Esophagus muscularis mucosa (tissue), 4 donors: Measurements from ENCODE around the gene PLOD3. TPM values are rescaled to one million over a fixed set of nuclear protein-coding genes. Genes with fewer than 3 reads are reported as not detected.
"Not testable (repeated sequence)": the region's sequence is repeated elsewhere in the genome, so short reads cannot be mapped to it uniquely, and the experiment has no call there.

Source experiments
- DNase-seq: peaks from one replicate; pipeline ENCODE4 v3.0.0-alpha.2; 2017; ENCODE audit errors: extremely low spot score
- H3K27ac ChIP-seq, 4 donors: fragments of 200-600 bp; sonication (generic); replicated peaks in 1 of 4; 1 replicate in 3 of 4; 2 replicates in 1 of 4; pipeline ENCODE4 v1.5.1; 2016 to 2019; ENCODE audit warnings: mild to moderate bottlenecking in 1 of 4
- H3K27me3 ChIP-seq, 4 donors: fragments of 200-600 bp; sonication (generic); one replicate each; pipeline versions ENCODE4 v1.5.1 to v1.6.0; 2016 to 2019
- H3K36me3 ChIP-seq, 4 donors: fragments of 200-600 bp; sonication (generic); one replicate each; pipeline ENCODE4 v1.5.1; 2016 to 2019
- H3K4me1 ChIP-seq, 4 donors: fragments of 200-600 bp; sonication (generic); one replicate each; pipeline ENCODE4 v1.5.1; 2016 to 2019
- H3K4me3 ChIP-seq, 4 donors: fragments of 200-600 bp; sonication (generic); 1 replicate in 2 of 4; 2 replicates in 2 of 4; pipeline ENCODE4 v1.5.1; 2016 to 2019; ENCODE audit warnings: mild to moderate bottlenecking in 4 of 4, moderate library complexity in 1 of 4
- H3K9me3 ChIP-seq, 4 donors: fragments of 200-600 bp; sonication (generic); 1 replicate in 3 of 4; 2 replicates in 1 of 4; pipeline ENCODE4 v1.5.1; 2016 to 2019
- EP300 ChIP-seq: sonication (generic); formaldehyde crosslinking; IDR thresholded peaks from one replicate; pipeline ENCODE4 v1.6.1; 2017; ENCODE audit warnings: antibody characterized with exemption
- POLR2A ChIP-seq: fragments of 450-650 bp; IDR thresholded peaks from one replicate; pipeline ENCODE4 v1.6.1; 2017; ENCODE audit warnings: antibody characterized with exemption, moderate library complexity, mild to moderate bottlenecking, low read depth
- POLR2AphosphoS5 ChIP-seq, 2 donors: sonication (generic); formaldehyde crosslinking; IDR thresholded peaks; one replicate each; pipeline ENCODE4 v1.6.1; 2017; ENCODE audit warnings: antibody characterized with exemption in 2 of 2
- WGBS: methylation state at CpG from one replicate; pipeline ENCODE4 v1.1.5; 2018; 5-methylcytosine and 5-hydroxymethylcytosine counted together
- intact Hi-C: fragments of 100-400 bp; cut with DNase I; formaldehyde crosslinking; loops from one replicate; pipeline ENCODE4 v1.15.1; 2023
- total RNA-seq, 4 donors: library from RNA; depleted of rRNA; stranded (reverse); fragments of >200 nt; gene quantifications; one replicate each; pipeline versions ENCODE4 v1.1.0 to v1.2.1, GENCODE V29; 2016
- TF ChIP-seq, protein P1 (sequence below), 3 experiments: fragments of 200-600 bp in 2 of 3; fragments of 450-650 bp in 1 of 3; sonication (generic) in 2 of 3; IDR thresholded peaks; one replicate each; pipeline ENCODE4 v1.5.1; 2017 to 2019; ENCODE audit warnings: antibody characterized with exemption in 3 of 3, mild to moderate bottlenecking in 2 of 3, moderate library complexity in 1 of 3

PLOD3 gene
- total RNA-seq, 4 donors from 2014 or later: 30.3 to 60.2 (median 50.1) TPM

DNA sequence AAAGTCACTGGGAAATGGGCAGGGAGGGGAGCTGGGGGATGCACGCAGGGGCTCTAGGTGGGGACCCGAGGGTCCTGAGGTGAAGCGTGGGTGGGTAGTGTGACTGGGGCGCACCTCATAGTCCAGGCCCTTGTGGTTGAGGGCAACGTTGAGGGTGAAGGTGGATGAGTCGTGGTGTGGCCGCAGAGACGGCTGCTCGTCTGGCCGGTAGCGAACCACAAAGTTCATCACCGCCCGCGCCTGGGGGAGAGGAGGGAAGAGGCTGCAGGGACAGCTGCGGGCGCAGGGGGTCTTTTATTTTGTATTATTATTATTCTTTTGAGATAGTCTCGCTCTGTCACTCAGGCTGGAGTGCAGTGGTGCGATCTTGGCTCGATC is 10.7 kb downstream of the PLOD3 start:
- Histone ChIP-seq H3K27me3 (peaks cover 5 to 24% (median 13%) of the 10 kb centered on the region in 4 donors), H3K4me3 (no peak overlapping the region), H3K36me3 (peaks cover 33 to 60% (median 58%) of the 10 kb centered on the region in 4 donors), H3K4me1 (peaks cover 6 to 9% (median 8%) of the 10 kb centered on the region in 4 donors), H3K9me3 (no peaks in the 10 kb centered on the region), H3K27ac (no peak overlapping the region)
- no peak for DNase-seq
- intact Hi-C loops: no loop called here
- no peak for TF ChIP-seq EP300
- no peak for TF ChIP-seq POLR2AphosphoS5 (IDR thresholded peaks at IDR 0.05)
- TF ChIP-seq, protein P1, sequence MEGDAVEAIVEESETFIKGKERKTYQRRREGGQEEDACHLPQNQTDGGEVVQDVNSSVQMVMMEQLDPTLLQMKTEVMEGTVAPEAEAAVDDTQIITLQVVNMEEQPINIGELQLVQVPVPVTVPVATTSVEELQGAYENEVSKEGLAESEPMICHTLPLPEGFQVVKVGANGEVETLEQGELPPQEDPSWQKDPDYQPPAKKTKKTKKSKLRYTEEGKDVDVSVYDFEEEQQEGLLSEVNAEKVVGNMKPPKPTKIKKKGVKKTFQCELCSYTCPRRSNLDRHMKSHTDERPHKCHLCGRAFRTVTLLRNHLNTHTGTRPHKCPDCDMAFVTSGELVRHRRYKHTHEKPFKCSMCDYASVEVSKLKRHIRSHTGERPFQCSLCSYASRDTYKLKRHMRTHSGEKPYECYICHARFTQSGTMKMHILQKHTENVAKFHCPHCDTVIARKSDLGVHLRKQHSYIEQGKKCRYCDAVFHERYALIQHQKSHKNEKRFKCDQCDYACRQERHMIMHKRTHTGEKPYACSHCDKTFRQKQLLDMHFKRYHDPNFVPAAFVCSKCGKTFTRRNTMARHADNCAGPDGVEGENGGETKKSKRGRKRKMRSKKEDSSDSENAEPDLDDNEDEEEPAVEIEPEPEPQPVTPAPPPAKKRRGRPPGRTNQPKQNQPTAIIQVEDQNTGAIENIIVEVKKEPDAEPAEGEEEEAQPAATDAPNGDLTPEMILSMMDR (IDR thresholded peaks at IDR 0.05): no peak
- no peak for TF ChIP-seq POLR2A
- WGBS: 87% methylated on average over 19 of the region's 19 CpGs

DNA sequence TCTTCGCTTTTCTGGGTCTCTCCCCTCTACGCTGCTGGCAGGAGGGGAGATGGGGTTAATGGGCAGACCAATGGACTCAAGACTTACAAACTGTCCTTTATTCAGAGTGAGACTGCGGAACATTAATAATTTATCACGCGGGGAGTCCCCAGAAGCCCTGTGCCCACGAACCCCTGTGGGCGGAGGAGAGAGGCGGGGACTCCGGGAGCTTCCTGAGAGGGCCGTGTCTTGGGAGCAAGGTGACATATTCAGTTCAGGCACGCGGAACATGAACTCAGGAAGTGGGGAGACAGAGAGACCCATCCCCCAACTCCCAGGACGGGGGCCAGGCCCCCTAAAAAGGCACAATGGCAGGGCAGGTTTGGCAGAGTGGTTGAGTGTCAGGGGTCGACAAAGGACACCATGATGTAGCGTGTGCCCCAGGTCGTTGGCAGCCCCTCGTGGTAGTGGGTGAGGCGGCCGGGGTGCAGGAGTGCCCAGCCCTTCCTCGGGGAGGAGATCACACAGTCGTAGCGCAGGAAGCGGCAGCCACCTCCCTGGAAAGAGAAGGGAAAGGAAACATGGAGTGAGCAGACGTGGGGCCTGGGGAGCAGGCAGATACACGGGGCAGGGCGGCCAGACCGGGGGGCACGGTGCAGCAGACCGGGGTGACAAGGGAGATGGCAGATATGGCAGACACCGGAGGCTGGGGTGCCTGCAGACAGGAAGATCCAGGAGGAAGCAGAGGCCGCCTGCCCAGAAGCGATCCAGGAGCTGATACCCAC is 11.3 kb downstream of the PLOD3 start:
- no peak overlapping the region for H3K27ac ChIP-seq
- no peak for TF ChIP-seq POLR2AphosphoS5 (IDR thresholded peaks at IDR 0.05)
- no peak for TF ChIP-seq EP300
- TF ChIP-seq, protein P1 (IDR thresholded peaks at IDR 0.05): no peak
- TF ChIP-seq POLR2A: no peak
- WGBS: 84% methylated on average over 32 of the region's 32 CpGs
- intact Hi-C loops: no loop called here
- no peak overlapping the region for H3K4me3 ChIP-seq
- no peak for DNase-seq
- peaks cover 6 to 30% (median 18%) of the 10 kb centered on the region in 4 donors for H3K27me3 ChIP-seq
- H3K4me1 ChIP-seq: peaks cover 8 to 12% (median 11%) of the 10 kb centered on the region in 4 donors
- peaks cover 27 to 54% (median 53%) of the 10 kb centered on the region in 4 donors for H3K36me3 ChIP-seq
- H3K9me3 ChIP-seq: no peaks in the 10 kb centered on the region

DNA sequence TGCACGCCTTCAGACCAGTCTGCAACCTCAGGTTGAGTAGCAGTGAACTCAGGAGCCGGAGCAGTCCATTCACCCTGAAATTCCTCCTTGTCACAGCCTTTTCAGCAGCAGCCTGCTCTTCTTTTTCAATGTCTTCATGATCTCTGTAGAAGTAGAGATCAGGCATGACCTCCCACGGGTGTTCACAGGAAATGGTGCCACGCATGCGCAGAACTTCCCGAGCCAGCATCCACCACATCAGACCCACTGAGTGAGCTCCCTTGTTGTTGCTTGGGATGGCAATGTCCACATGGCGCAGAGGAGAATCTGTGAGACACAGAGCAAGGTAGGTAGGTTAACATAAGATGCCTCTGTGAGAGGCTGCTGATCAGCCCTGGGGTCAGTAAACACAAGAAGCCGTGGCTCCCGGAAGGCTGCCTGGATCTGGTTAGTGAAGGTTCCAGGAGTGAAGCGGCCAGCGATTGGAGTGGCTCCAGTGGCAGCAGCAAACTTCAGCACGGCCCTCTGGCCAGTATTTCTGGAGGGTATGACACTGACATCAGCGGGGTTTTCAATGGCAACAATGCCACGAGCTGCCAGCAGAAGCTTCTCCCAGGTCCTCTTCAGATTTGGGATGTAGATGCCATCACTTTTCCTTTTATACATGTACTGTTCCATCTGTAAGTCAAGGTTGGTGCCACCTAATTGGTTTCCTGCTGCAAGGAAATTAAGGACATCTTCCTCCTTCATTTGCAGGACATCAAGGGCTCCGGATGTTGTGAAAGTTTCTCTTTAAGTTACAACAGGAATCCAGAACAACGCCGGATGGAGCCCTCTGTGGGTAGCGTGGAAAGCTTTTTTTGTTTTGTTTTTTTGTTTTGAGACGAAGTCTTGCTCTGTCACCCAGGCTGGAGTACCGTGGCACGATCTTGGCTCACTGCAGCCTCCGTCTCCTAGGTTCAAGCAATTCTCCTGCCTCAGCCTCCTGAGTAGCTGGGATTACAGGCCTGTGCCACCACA is 13.3 kb downstream of the PLOD3 start:
- H3K9me3 ChIP-seq, H3K4me3 ChIP-seq, H3K27ac ChIP-seq, DNase-seq, intact Hi-C loops: not testable (repeated sequence)
- H3K27me3 ChIP-seq: peaks cover 6 to 51% (median 28%) of the 10 kb centered on the region in 4 donors
- WGBS: 63% methylated on average over 20 of the region's 22 CpGs
- peaks cover 8 to 12% (median 11%) of the 10 kb centered on the region in 4 donors for H3K4me1 ChIP-seq
- H3K36me3 ChIP-seq: peaks cover 12 to 34% (median 32%) of the 10 kb centered on the region in 4 donors

DNA sequence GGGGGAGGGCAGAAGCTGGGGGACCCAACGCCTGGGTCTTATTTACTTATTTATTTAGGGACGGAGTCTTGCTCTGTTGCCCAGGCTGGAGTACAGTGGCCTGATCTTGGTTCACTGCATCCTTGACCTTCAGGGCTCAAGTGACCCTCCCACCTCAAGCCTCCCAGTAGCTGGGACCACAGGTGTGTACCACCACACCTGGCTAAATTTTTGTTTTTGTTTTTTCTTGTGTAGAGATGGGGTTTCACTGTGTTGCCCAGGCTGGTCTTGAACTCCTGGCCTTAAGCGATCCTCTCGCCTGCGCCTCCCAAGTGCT is 14.8 kb downstream of the PLOD3 start:
- H3K4me1 ChIP-seq: peaks cover 8 to 12% (median 11%) of the 10 kb centered on the region in 4 donors
- 83% methylated on average over 5 of the region's 5 CpGs for WGBS
- no peak for DNase-seq
- peaks cover 12 to 19% (median 18%) of the 10 kb centered on the region in 4 donors for H3K36me3 ChIP-seq
- intact Hi-C loops: no loop called here
- no peak for TF ChIP-seq POLR2AphosphoS5 (IDR thresholded peaks at IDR 0.05)
- no peak for TF ChIP-seq EP300
- TF ChIP-seq POLR2A: no peak
- TF ChIP-seq, protein P1 (IDR thresholded peaks at IDR 0.05): no peak
- no peak overlapping the region for H3K4me3 ChIP-seq
- no peak overlapping the region for H3K27ac ChIP-seq
- no peaks in the 10 kb centered on the region for H3K9me3 ChIP-seq
- H3K27me3 ChIP-seq: peaks cover 6 to 65% (median 28%) of the 10 kb centered on the region in 4 donors
